GM12874 (cell line): ENCODE measurements around the gene CMSS1.

ENCODE experiments used
- TF ChIP-seq, protein P1 (sequence below): IDR thresholded peaks from 2 replicates; pipeline ENCODE4 v1.5.1; 2011; ENCODE audit warnings: low read depth, mild to moderate bottlenecking, control low read depth, low read length, moderate library complexity; ENCODE audit not compliant: insufficient read depth

The CMSS1 gene

GRCh38 chr3:100081311-100081710, 263.6 kb downstream of the CMSS1 start:
- TF ChIP-seq, protein P1, sequence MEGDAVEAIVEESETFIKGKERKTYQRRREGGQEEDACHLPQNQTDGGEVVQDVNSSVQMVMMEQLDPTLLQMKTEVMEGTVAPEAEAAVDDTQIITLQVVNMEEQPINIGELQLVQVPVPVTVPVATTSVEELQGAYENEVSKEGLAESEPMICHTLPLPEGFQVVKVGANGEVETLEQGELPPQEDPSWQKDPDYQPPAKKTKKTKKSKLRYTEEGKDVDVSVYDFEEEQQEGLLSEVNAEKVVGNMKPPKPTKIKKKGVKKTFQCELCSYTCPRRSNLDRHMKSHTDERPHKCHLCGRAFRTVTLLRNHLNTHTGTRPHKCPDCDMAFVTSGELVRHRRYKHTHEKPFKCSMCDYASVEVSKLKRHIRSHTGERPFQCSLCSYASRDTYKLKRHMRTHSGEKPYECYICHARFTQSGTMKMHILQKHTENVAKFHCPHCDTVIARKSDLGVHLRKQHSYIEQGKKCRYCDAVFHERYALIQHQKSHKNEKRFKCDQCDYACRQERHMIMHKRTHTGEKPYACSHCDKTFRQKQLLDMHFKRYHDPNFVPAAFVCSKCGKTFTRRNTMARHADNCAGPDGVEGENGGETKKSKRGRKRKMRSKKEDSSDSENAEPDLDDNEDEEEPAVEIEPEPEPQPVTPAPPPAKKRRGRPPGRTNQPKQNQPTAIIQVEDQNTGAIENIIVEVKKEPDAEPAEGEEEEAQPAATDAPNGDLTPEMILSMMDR = no peak

DNA sequence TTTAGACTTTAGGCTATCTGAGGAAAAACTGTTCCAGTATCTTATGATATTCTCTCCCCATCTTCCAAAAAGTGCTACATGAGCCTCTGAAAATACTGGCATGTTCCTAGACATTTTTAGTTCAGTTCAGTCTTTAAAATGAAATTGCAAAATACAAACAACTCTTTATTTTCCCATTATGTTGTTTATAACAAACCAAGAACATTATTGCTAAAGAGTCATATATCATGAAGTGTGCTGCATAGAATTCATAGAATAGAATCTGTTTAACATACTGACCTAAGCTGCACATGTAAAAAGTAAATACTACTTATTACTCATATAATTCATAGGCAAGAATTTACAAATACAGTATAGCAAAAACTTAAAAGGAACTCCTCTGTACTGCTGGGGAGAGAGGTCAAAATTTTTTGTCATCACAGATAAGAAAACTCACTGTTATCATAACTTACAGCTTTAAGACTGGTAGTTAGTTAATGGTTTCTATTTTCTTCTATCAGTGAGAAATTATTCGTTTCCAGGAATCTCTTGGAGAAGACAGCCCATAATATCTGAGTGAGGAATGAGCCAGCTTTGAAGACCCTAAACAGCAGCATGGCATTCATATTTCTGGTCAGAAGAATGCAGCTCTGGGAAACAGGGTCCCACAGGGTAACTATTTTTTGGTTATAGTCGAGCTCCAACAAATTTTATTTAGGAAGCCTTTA, 264.5 kb downstream of the CMSS1 start:
- TF ChIP-seq, protein P1 = no peak

- TF ChIP-seq, protein P1 = no peak
These were observed 265.1 kb downstream of the CMSS1 start for GRCh38 chr3:100082714-100083113.

DNA sequence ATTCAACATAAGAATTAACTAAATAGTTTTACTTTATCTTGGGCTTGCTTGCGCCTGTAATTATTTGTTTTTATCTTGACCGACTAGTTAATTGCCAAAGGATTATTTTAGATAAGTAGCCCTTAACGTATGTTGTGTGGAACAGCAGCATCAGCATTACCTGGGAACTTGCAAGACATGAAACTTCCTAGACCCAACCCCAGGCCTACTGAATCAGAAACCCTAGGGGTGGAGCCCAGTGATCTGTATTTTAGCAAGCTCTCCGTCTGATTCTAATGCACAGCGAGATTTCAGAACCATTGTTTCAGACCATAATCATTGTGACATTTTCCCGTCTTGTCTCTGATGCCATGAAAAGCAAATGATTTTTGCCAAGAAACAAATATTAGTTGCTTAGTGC, 265.5 kb downstream of the CMSS1 start:
- TF ChIP-seq, protein P1 = no peak

- TF ChIP-seq, protein P1 = no peak
These were observed 266.6 kb downstream of the CMSS1 start for GRCh38 chr3:100084100-100084806.

- TF ChIP-seq, protein P1 = no peak
These were observed 268.7 kb downstream of the CMSS1 start for GRCh38 chr3:100086401-100086800.

DNA sequence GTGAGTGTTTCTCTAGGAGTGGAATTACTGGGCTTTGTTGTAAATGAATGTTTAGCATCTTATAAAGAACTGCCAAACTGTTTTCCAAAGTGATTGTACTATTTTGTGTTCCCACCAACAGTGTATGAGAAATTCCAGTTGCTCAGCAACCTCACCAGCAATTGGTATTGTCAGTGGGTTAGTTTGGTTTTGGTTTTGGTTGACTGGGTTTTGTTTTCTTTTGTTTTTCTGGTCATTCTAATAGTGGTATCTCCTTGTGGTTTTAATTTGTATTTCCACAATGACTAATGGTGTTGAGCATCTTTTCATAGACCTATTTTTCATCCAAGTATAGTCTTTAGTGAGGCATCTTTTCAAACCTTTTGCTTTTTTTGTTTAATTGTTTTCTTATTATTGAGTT, 269.5 kb downstream of the CMSS1 start:
- TF ChIP-seq, protein P1 = no peak
